ENCODE measurements around the gene FAIM. TPM values are rescaled to one million over a fixed set of nuclear protein-coding genes. Genes with fewer than 3 reads are reported as not detected.

The FAIM gene
- total RNA-seq, 1 experiment from 2014 or later, result 6.4 TPM

- CTCF ChIA-PET, result interaction anchor here (1.1 to 1.3 kb wide), 2 partner anchors 13 to 285 kb away, joined by 3 to 9 read pairs; no protein-coding TSS in a partner anchor
Measured at GRCh38 chr3:138638641-138639040, 30.1 kb downstream of the FAIM start.

DNA sequence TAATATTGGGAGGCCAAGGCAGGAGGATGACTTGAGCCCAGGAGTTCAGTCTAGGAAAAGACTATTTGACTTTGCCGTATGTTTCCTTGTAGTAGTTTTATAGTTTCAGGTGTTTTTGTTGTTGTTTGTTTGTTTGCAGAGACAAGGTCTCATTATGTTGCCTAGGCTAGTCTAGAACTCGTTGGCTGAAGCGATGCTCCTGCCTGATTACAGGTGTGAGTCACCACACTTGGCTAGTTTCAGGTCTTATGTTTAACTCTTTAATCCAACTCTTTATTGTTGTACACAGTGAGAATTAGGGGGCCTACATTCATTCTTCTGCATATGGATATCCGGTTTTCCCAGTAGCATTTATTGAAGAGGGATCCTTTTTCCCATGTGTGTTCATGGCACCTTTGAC, 32.0 kb downstream of the FAIM start:
- Mint-ChIP-seq H3K27ac (no peak overlapping the region), H3K4me1 (no peaks in the 10 kb centered on the region), H3K27me3 (ENCODE audit: low read depth) (peaks cover 21% of the 10 kb centered on the region), H3K4me3 (no peak overlapping the region), H3K9me3 (peaks cover 46% of the 10 kb centered on the region), H3K36me3 (peaks cover 36% of the 10 kb centered on the region)
- ChIA-PET POLR2A (no interaction called here), CTCF (no interaction called here)
- TF ChIP-seq SP1 (CRISPR knock-in tag; conservative IDR thresholded peaks at IDR 0.05) (no peak), MXD4 (CRISPR knock-in tag; IDR thresholded peaks at IDR 0.05; ENCODE audit: borderline replicate concordance) (no peak), ETV6 (CRISPR knock-in tag; IDR thresholded peaks at IDR 0.05) (no peak), NFATC4 (CRISPR knock-in tag; IDR thresholded peaks at IDR 0.05) (no peak), ZNF396 (CRISPR knock-in tag; IDR thresholded peaks at IDR 0.05; ENCODE audit: borderline replicate concordance) (no peak), TCF7 (CRISPR knock-in tag; IDR thresholded peaks at IDR 0.05; ENCODE audit: low read depth) (no peak), CREM (CRISPR knock-in tag; IDR thresholded peaks at IDR 0.05) (no peak), IRF2 (CRISPR knock-in tag; IDR thresholded peaks at IDR 0.05; ENCODE audit: borderline replicate concordance, low read depth) (no peak), ELF4 (CRISPR knock-in tag; IDR thresholded peaks at IDR 0.05; ENCODE audit: low read depth) (no peak), PRRX2 (CRISPR knock-in tag; IDR thresholded peaks at IDR 0.05) (no peak), GABPB1 (CRISPR knock-in tag; IDR thresholded peaks at IDR 0.05) (no peak), ERG (CRISPR knock-in tag; IDR thresholded peaks at IDR 0.05) (no peak), SOX15 (CRISPR knock-in tag; IDR thresholded peaks at IDR 0.05) (no peak), FOXK1 (CRISPR knock-in tag; IDR thresholded peaks at IDR 0.05) (no peak), MYBL2 (CRISPR knock-in tag; IDR thresholded peaks at IDR 0.05) (no peak), ZNF671 (CRISPR knock-in tag; IDR thresholded peaks at IDR 0.05) (no peak), AR (CRISPR knock-in tag; IDR thresholded peaks at IDR 0.05) (no peak)
- TF ChIP-seq, protein P1, sequence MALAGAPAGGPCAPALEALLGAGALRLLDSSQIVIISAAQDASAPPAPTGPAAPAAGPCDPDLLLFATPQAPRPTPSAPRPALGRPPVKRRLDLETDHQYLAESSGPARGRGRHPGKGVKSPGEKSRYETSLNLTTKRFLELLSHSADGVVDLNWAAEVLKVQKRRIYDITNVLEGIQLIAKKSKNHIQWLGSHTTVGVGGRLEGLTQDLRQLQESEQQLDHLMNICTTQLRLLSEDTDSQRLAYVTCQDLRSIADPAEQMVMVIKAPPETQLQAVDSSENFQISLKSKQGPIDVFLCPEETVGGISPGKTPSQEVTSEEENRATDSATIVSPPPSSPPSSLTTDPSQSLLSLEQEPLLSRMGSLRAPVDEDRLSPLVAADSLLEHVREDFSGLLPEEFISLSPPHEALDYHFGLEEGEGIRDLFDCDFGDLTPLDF (CRISPR knock-in tag; IDR thresholded peaks at IDR 0.05), result no peak
- TF ChIP-seq, protein P2, sequence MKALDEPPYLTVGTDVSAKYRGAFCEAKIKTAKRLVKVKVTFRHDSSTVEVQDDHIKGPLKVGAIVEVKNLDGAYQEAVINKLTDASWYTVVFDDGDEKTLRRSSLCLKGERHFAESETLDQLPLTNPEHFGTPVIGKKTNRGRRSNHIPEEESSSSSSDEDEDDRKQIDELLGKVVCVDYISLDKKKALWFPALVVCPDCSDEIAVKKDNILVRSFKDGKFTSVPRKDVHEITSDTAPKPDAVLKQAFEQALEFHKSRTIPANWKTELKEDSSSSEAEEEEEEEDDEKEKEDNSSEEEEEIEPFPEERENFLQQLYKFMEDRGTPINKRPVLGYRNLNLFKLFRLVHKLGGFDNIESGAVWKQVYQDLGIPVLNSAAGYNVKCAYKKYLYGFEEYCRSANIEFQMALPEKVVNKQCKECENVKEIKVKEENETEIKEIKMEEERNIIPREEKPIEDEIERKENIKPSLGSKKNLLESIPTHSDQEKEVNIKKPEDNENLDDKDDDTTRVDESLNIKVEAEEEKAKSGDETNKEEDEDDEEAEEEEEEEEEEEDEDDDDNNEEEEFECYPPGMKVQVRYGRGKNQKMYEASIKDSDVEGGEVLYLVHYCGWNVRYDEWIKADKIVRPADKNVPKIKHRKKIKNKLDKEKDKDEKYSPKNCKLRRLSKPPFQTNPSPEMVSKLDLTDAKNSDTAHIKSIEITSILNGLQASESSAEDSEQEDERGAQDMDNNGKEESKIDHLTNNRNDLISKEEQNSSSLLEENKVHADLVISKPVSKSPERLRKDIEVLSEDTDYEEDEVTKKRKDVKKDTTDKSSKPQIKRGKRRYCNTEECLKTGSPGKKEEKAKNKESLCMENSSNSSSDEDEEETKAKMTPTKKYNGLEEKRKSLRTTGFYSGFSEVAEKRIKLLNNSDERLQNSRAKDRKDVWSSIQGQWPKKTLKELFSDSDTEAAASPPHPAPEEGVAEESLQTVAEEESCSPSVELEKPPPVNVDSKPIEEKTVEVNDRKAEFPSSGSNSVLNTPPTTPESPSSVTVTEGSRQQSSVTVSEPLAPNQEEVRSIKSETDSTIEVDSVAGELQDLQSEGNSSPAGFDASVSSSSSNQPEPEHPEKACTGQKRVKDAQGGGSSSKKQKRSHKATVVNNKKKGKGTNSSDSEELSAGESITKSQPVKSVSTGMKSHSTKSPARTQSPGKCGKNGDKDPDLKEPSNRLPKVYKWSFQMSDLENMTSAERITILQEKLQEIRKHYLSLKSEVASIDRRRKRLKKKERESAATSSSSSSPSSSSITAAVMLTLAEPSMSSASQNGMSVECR (CRISPR knock-in tag; IDR thresholded peaks at IDR 0.05; ENCODE audit: borderline replicate concordance), result no peak
- ATAC-seq, result no peak
- DNase-seq (ENCODE audit: low spot score), result no peak

More at GRCh38 chr3:138638641-138639040, 30.1 kb downstream of the FAIM start:
- Mint-ChIP-seq H3K9me3 (peaks cover 27% of the 10 kb centered on the region), H3K27me3 (ENCODE audit: low read depth) (peaks cover 7% of the 10 kb centered on the region; the same call in 1 of the 2 replicates), H3K4me1 (no peaks in the 10 kb centered on the region), H3K4me3 (no peak overlapping the region), H3K27ac (no peak overlapping the region), H3K36me3 (peaks cover 18% of the 10 kb centered on the region)
- ATAC-seq (no peak), DNase-seq (ENCODE audit: low spot score) (no peak)
- POLR2A ChIA-PET, result no interaction called here
- TF ChIP-seq FOXJ3 (CRISPR knock-in tag; IDR thresholded peaks at IDR 0.05; ENCODE audit: borderline replicate concordance), result no peak
- TF ChIP-seq, protein P3, sequence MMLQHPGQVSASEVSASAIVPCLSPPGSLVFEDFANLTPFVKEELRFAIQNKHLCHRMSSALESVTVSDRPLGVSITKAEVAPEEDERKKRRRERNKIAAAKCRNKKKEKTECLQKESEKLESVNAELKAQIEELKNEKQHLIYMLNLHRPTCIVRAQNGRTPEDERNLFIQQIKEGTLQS (CRISPR knock-in tag; conservative IDR thresholded peaks at IDR 0.05), result no peak

Data from WTC11 (cell line).